ENCODE results near the gene ESAM.

ESAM gene

DNA sequence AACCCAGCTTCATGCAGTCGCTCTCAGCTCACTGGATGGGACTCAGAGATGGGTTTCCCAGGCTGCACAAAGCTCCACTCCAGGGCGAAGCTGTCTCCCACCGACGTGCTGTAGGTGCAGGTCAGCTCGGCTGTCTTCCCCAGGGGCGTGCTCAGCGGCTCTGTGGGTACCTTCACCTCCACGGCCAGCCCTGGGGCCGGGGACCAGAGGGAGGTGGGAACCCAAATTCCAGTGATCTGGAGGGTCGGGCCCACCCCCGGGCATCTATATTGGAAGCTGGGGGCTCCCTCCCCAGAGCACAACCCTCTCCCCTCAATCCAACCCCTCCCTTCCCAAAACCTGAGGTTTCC lies 10.7 kb downstream of the ESAM start:
- Histone ChIP-seq H3K9me3 (replicated peaks; ENCODE audit: insufficient read depth, low read length) (no peaks in the 10 kb centered on the region), H3K36me3 (replicated peaks; ENCODE audit: insufficient read depth, low read length) (no peaks in the 10 kb centered on the region), H3K4me1 (ENCODE audit: low read length) (peaks cover 13% of the 10 kb centered on the region), H2AFZ (ENCODE audit: low read length) (no peak overlapping the region), H3K27me3 (replicated peaks; ENCODE audit: insufficient read depth, low read length) (no peaks in the 10 kb centered on the region), H3K9ac (ENCODE audit: low read length) (no peak overlapping the region), H3K79me2 (ENCODE audit: low read length) (no peaks in the 10 kb centered on the region), H3K27ac (ENCODE audit: low read length) (no peak overlapping the region), H3K4me2 (ENCODE audit: low read depth, low read length) (no peak overlapping the region), H4K20me1 (ENCODE audit: insufficient read depth, low read length) (no peaks in the 10 kb centered on the region), H3K4me3 (ENCODE audit: low read length) (no peak overlapping the region), H3K9me2 (replicated peaks; ENCODE audit: insufficient read depth, low read length) (no peaks in the 10 kb centered on the region), H3F3A (ENCODE audit: insufficient read depth, low read length) (peaks cover 3% of the 10 kb centered on the region; the same call in 1 of the 2 replicates)
- TF ChIP-seq, protein P1, sequence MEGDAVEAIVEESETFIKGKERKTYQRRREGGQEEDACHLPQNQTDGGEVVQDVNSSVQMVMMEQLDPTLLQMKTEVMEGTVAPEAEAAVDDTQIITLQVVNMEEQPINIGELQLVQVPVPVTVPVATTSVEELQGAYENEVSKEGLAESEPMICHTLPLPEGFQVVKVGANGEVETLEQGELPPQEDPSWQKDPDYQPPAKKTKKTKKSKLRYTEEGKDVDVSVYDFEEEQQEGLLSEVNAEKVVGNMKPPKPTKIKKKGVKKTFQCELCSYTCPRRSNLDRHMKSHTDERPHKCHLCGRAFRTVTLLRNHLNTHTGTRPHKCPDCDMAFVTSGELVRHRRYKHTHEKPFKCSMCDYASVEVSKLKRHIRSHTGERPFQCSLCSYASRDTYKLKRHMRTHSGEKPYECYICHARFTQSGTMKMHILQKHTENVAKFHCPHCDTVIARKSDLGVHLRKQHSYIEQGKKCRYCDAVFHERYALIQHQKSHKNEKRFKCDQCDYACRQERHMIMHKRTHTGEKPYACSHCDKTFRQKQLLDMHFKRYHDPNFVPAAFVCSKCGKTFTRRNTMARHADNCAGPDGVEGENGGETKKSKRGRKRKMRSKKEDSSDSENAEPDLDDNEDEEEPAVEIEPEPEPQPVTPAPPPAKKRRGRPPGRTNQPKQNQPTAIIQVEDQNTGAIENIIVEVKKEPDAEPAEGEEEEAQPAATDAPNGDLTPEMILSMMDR (IDR thresholded peaks at IDR 0.05; ENCODE audit: low read length) = no peak
- TF ChIP-seq EZH2phosphoT487 (IDR thresholded peaks at IDR 0.05; ENCODE audit: low read length) (no peak), EZH2 (optimal IDR thresholded peaks at IDR 0.05; ENCODE audit: low read depth, low read length) (no peak)
- no peak for DNase-seq

DNA sequence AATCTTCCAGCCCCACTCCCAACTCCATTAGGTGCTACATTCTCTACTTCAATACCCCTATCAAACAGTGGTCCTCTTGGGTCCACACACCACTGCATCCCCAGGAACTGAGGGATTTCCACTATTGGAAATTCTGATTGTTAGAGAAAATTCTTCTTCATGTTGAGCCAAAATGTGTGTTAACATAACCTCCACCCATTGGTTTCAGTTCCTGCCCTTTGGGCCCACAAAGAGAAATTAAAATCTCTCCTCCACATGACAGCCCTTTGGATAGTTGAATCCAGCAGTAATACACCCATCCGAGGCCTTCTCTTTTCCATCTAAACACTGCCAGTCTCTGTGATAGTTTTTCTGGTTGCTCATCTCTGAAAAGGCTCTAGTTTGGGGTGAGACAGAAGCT lies 12.2 kb downstream of the ESAM start:
- H3K4me1 ChIP-seq (ENCODE audit: low read length) = peaks cover 13% of the 10 kb centered on the region
- no peak overlapping the region for H3K9ac ChIP-seq (ENCODE audit: low read length)
- H3K27ac ChIP-seq (ENCODE audit: low read length) = no peak overlapping the region
- H3K36me3 ChIP-seq (replicated peaks; ENCODE audit: insufficient read depth, low read length) = no peaks in the 10 kb centered on the region
- no peaks in the 10 kb centered on the region for H4K20me1 ChIP-seq (ENCODE audit: insufficient read depth, low read length)
- no peak for DNase-seq
- no peaks in the 10 kb centered on the region for H3K9me2 ChIP-seq (replicated peaks; ENCODE audit: insufficient read depth, low read length)
- no peak overlapping the region for H2AFZ ChIP-seq (ENCODE audit: low read length)
- no peak overlapping the region for H3K4me3 ChIP-seq (ENCODE audit: low read length)
- H3F3A ChIP-seq (ENCODE audit: insufficient read depth, low read length) = peaks cover 3% of the 10 kb centered on the region; the same call in 1 of the 2 replicates
- no peak overlapping the region for H3K4me2 ChIP-seq (ENCODE audit: low read depth, low read length)
- no peaks in the 10 kb centered on the region for H3K27me3 ChIP-seq (replicated peaks; ENCODE audit: insufficient read depth, low read length)
- H3K79me2 ChIP-seq (ENCODE audit: low read length) = no peaks in the 10 kb centered on the region
- no peaks in the 10 kb centered on the region for H3K9me3 ChIP-seq (replicated peaks; ENCODE audit: insufficient read depth, low read length)
- TF ChIP-seq EZH2phosphoT487 (IDR thresholded peaks at IDR 0.05; ENCODE audit: low read length) = no peak
- TF ChIP-seq EZH2 (optimal IDR thresholded peaks at IDR 0.05; ENCODE audit: low read depth, low read length) = no peak
- TF ChIP-seq, protein P1 (IDR thresholded peaks at IDR 0.05; ENCODE audit: low read length) = no peak

DNA sequence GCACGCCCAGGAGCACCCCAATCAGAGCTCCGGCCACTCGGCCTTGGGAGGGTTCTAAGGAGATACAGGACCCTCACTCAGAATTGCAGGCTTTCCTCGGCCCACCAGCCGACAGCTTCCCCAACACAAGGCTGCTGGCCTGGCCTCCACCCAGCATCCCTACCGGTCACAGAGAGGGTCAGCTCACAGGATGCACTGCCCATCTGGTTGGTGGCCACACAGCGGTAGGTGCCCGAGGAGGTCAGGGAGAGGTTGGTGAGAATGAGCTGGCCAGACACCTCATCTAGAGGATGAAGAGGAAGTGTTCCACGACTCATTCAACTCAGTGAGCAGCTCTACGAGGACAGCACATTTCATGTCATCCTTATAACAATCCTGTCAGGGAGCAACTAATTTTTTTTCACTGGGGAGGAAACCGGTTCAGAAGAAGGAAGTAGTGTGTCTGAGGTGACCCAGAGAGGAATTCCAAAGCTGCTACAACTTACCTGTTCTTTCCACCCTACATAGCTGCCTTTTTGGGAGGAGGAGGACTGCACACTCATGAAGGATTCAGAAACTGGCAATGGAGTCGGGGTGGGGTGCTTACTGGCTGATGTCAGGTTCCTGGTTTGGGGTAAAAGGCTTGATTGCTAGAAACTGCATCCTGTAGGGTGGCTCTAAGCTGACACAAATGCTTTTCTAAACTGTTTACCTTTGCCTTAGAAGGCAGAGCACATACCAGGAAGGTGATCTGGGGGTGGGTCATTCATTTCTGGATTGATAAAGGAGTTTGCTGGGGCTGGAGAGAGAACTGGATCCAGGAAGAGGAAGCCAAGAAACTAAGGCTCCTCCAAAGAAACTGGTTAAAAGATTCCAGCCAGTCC lies 13.4 kb downstream of the ESAM start:
- DNase-seq = no peak
- no peaks in the 10 kb centered on the region for H4K20me1 ChIP-seq (ENCODE audit: insufficient read depth, low read length)
- H3K36me3 ChIP-seq (replicated peaks; ENCODE audit: insufficient read depth, low read length) = no peaks in the 10 kb centered on the region
- peaks cover 3% of the 10 kb centered on the region; the same call in 1 of the 2 replicates for H3F3A ChIP-seq (ENCODE audit: insufficient read depth, low read length)
- no peak overlapping the region for H3K4me3 ChIP-seq (ENCODE audit: low read length)
- H3K79me2 ChIP-seq (ENCODE audit: low read length) = no peaks in the 10 kb centered on the region
- H3K27me3 ChIP-seq (replicated peaks; ENCODE audit: insufficient read depth, low read length) = no peaks in the 10 kb centered on the region
- H3K9me3 ChIP-seq (replicated peaks; ENCODE audit: insufficient read depth, low read length) = no peaks in the 10 kb centered on the region
- no peak overlapping the region for H2AFZ ChIP-seq (ENCODE audit: low read length)
- no peak overlapping the region for H3K9ac ChIP-seq (ENCODE audit: low read length)
- no peak for TF ChIP-seq EZH2 (optimal IDR thresholded peaks at IDR 0.05; ENCODE audit: low read depth, low read length)
- TF ChIP-seq, protein P1 (IDR thresholded peaks at IDR 0.05; ENCODE audit: low read length) = no peak
- no peak for TF ChIP-seq EZH2phosphoT487 (IDR thresholded peaks at IDR 0.05; ENCODE audit: low read length)
- H3K4me2 ChIP-seq (ENCODE audit: low read depth, low read length) = no peak overlapping the region
- no peak overlapping the region for H3K27ac ChIP-seq (ENCODE audit: low read length)
- H3K4me1 ChIP-seq (ENCODE audit: low read length) = peaks cover 13% of the 10 kb centered on the region
- H3K9me2 ChIP-seq (replicated peaks; ENCODE audit: insufficient read depth, low read length) = no peaks in the 10 kb centered on the region

Measured in MM.1S (cell line).